ENCODE data around the gene C1S.
"Not testable (repeated sequence)": the region's sequence is repeated elsewhere in the genome, so short reads cannot be mapped to it uniquely, and the experiment has no call there.

C1S gene

DNA sequence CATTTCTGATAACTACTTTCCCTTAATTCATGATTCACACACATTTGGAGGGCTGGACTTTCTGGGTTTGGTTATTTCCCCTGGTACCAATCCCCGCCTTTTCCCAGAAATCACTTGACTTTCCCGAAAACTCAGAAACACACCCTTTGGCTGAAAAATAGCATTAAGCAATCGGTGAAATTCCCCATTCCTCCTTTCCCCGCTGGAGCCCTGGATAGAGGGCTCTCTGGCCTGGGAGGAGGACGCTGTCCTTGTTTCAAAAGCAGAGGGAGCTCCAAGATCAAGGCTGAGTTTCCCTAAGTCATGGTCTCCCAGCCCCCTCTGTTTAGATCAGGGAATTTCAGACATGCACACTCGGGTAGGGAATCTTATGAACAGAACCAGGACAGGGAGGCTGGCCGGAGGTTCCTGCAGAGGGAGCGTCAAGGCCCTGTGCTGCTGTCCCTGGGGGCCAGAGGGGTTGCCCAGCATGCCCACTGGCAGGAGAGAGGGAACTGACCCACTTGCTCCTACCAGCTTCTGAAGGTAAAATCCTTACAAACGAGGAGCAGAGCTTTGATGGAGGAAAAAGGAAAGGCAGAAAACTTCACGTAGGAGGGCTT lies at the start of gene C1S:
TSS of gene C1S (plus strand) at position 366 of the 602 bp plus-strand sequence. CDS start 1,195 bp downstream, outside the sequence.
- no peak for DNase-seq

DNA sequence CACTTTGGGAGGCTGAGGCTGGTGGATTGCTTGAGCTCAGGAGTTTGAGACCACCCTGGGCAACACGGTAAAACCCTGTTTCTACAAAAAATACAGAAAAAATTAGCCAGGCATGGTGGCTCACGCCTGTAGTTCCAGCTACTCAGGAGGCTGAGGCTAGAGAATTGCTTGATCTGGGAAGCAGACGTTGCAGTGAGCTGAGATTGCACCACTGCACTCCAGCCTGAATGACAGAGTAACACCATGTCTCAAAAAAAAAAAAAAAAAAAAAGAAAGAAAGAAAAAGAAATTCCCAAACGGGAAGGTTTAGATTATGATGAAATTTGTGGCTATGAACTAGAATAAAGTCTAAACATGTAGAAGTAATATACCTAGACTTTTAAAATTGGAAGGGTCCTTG lies 49.1 kb upstream of the C1S start:
- DNase-seq, result not testable (repeated sequence)

DNA sequence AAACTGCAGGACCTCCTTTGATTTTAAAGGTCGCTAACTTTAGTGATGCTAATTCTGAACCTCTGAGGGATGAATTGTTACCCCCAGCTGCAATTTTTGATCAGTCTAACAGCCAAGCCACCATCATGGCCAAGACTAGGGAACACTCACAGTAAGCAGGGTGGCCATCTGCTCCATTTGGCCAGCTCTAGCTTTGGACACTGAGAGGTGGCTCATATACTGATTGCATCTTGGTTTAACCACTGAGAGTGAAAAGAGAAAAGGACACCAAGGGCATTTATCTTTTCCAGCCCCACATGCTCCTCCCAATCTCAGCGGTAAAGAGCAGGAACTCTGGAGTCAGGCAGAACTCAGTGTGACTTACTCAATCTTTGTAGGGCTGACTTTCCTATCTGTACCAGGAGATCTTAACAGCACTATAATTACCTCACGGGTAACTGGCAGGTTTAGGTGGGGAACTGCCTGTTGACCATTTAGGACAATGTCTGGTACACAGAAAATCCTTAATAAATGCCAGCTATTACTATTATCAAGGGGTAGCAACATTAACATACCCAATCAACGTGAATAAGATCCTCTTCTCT lies 48.4 kb upstream of the C1S start:
- no peak for DNase-seq

DNA sequence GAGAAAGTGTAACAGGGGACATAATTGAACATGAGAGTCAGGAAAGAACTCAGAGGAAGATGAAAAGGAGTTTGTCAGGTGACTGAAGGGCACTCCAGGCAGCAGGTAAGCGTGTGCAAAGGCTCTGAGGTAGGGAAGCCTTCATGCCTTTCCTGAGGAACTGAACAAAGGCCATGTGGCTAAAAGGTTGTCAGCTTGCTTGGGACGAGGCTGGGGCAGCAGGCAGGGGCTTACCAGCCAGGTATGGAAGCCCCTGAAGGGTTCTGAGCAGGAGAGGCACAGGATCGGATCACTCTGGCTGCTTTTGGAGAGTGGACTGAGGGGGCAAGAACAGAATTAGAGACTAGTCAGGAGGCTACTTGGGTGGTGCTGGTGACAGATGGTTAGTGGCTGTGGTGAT lies 47.4 kb upstream of the C1S start:
- no peak for DNase-seq

DNA sequence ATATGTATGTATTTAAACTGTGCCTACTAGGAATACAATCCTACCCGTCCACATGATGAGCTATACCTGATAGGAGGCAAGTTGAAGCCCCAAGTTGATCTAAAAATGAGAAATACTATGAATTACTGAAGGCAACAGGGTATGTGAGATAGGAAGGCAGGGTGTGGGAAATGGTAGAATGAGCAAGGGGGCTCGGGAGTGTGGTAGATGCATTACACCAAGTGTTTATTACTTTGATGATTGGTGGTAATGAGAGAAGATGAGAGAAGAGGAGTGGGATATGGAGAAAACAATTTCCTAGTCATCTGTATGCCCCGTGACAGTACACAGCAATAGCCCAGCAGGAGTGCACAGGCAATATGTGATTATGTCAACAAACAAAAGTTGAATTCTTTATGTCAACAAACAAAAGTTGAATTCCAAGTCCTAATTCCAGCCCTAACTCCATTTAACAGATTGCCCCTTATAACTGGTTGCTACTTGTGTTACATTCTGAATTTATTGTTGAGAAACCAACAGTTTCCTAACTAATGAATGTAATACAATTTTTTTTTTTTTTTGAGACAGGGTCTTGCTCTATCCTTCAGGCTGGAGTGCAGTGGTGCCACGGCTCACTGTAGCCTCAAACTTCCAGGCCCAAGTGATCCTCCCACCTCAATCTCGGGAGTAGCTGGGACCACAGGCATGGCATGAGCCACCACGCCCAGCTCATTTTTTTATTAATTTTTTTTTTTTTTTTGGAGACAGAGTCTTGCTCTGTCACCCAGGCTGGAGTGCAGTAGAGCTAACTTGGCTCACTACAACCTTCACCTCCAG lies 44.8 kb upstream of the C1S start:
- DNase-seq, result no peak

DNA sequence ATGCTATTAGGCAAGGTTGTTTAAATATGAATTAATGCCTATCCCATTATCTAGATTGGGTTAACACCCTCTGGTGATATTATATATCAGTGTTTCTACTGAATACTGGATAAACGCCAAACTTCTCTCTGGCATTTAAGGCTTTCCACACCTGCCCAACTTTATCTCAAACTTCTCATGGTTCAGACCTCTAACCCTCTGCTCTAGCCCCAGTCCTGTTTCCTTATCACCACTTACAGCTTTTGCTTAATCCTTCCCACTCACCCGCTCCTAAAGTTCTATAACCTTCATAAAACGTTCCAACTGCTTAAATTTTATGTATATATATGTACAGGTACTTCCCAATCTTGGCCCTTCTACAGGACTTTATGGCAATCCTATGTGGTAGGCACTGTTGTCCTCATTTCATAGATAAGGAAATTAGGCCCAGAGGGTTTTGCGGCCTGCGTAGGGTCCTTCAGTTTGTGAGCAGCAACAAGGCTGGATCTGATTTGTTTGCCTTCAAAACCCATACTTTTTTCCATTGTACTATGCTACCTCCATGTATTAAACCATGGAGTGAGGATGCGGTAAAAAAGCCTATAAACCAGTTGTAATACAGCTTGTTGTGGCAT lies 43.5 kb upstream of the C1S start:
- DNase-seq, result no peak

DNA sequence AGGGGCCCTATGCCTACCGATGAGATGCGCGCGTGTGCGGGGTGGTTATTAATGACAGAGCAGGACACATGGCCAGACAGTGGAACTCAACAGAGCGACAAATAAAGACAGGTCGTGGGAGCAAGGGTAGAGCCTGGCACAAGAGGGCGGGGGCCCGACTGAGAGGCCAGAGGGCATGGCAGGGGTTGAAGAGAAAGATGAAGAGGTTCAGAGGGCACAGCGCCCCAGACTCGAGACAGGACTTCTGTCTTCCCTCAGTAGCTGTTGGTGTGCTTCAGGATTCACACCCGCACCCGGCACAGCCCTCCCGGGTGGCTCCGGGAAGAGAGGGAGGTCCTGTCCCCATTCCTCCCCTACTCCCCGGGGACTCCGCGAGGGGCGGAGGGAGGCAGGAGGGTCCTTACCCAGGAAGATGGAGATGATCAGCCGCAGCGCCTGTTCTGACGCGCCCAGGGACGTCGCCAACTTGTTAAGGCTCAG lies 42.6 kb upstream of the C1S start:
- peak; percentile 4 for DNase-seq

DNA sequence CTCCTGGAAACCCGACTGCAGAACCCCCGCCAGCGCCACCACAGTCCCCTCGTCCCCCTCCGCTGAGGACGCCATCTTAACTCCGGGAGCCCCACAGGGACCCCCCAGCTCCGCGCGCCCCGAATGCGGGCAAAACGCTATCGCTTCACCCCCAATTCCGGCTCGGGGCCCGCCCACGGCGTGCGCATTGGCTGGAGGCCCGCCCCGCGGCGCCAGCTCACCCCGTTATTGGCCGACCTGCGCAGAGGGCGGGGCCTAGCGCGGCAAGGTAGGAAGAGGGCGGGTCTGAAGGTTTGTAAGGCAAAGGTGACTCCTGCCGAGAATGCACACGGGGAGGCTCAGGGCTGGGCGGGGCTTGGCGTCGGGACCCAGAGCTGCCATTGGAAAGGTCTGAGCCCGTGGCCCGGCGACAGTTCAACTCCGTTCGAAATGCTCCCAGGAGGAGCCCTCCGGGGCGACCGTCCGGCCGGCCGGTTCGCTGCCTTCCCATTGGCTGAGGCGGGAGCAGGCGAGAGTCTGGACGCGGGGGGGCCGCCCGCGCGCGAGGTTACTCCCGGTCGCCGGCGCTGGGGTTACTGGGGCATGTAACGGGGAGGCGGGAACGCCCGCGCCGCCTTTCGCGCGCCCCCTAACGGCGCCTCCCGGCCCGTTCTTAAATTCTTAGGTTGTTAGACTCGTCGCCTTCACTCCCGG lies 42.0 kb upstream of the C1S start, which contains the start of gene LPCAT3:
TSS of gene LPCAT3 (minus strand) at position 127 of the 693 bp plus-strand sequence. CDS start at position 75, 52 bp downstream.
- peak; percentile 97 for DNase-seq

DNA sequence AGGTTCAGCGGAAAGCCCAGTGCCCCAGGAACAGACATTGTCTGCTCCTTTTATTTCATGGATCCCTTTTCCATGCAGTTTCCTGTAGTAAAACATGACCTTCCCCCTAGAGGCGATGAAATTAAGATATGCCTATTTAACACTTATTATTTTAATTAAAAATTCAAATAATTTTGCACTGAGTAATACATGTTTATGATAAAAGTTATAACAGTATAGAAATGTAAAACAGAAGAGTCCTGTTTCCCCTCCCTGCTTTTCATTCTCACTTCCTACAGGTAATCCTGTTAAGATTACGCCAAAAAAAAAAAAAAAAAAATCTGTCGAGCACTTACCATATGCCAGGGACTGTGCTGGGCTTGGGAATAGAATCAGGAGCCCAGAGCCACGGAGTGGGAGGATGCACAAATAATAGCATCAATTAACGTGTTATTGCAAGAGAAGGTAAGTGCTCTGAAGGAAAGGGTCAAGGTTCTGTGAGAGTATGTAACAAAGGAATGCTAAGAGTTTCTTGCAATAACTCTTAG lies 41.4 kb upstream of the C1S start:
- no peak for DNase-seq

DNA sequence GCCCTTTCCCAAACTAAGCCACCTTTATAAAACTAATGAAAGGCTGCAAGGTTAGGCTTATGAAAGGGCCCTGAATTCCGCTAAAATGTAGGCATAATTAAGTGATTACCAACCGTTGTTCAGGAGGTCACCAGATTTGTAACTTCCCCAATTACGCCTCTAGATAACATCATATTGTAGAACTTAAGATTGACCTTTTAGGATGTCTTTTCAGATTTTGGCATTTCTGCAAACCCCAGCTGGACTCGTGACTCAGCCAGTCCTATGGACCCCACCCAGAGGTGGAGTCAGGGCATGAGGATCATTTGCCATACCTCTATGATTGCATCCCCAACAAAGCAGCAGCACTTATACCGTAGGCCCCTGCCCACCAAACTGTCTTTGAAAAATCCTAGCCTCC lies 38.6 kb upstream of the C1S start:
- no peak for DNase-seq

DNA sequence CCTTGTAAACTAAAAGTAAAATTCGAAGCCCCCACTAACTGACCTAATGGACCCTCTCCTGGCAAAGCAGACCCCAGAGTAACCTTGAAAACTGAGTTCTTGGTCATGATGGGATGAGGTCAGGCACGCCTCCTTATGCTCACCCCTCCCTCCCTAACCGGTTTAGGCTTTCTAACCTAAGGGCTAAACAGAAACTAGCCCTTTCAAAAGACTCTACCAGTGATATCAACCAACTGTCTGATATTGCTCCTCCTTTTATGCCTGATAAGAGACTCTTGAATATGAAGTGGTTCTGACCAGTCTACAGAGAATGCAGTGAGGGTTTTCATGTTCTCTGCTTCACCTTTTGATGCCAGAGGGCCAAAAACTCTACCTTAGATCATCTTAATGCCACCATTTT lies 37.4 kb upstream of the C1S start:
- no peak for DNase-seq

DNA sequence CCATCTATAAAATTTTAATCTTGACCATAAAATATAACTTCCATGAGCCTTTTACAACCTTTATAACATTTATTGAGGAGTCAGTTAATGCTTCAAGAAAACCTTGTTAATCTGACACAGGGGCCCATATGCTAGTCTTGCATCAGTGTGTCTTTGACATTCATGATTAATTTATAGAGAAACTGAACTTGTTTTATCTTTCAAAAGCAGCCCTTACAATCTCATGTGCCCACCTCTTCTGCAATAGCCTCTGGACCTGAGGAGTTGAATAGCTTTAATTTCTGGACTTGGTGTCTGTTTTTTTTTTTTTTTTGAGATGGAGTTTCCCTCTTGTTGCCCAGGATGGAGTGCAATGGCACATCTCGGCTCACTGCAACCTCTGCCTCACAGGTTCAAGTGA lies 33.7 kb upstream of the C1S start:
- DNase-seq, result no peak

DNA sequence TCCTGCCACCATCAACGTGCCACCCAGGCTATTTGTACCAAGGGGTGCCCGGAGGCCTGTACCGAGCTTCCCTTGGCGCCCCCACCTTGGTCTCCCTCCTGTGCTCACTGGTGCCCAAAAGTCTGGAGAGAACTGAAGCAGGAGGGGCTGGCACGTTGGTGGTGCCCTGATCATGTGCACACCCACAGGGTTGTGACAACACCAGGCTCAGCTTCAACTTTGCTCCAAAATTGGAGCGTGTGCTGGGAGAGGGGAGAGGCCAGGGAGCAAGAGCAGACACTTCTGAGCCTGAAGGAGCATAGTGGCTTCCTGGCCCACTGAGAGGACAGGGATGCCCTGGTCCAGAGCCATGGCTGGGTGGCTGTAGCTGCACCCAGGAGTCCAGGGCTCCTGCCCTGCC lies 29.2 kb upstream of the C1S start:
- no peak for DNase-seq

DNA sequence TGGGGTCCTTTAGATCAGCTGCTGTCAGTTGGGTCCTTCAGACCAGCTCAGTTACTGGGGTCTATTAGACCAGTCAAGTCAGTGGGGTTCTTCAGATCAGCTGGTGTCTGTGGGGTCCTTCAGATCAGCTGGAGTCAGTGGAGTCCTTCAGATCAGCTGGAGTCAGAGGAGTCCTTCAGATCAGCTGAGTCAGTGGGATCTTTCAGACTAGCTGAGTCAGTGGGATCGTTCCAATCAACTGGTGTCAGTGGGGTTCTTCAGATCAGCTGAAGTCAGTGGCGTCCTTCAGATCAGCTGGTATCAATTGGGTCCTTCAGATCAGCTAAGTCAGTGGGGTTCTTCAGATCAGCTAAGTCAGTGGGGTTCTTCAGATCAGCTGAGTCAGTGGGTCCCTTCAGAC lies 27.5 kb upstream of the C1S start:
- DNase-seq, result no peak

DNA sequence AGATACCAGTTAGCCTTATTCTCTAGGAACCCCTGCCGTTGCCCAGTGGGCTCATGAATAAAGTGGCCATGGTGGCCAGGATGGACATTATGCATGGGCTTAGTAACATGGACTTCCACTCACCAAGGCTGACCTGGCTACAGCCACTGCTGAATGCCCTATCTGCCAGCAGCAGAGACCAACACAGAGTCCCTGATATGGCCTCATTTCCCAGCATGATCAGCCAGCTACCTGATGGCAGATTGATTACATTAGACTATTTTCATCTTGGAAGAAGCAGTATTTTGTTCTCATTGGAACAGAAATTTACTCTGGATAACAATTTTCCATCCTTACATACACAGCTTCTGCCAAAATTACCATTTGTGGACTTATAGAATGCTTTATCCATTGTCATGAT lies 26.1 kb upstream of the C1S start:
- DNase-seq, result no peak

DNA sequence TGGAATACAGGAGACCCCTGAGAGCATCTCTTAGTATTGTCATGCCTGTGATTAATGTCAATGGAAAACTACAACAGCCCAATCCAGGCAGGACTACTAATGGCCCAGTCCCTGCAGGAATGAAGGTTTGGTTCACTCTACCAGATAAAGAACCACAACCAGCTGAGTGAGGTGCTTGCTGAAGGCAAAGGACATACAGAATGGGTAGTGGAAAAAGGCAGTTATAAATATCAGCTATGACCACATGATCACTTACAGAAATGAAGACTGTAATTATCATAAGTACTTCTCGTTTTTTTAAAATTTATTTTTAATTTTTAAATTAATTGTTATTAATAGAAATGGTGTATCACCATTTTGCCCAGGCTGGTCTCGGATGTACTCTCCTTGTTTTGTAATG lies 25.1 kb upstream of the C1S start:
- no peak for DNase-seq

DNA sequence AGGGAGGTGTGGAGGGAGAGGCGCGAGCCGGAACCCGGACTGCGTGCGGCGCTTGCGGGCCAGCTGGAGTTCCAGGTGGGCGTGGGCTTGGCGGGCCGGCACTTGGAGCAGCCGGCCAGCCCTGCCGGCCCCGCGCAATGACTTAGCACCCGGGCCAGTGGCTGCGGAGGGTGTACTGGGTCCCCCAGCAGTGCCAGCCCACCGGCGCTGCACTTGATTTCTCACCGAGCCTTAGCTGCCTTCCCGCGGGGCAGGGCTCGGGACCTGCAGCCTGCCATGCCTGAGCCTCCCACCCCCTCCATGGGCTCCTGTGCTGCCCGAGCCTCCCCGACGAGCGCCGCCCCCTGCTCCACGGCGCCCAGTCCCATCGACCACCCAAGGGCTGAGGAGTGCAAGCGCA lies 23.1 kb upstream of the C1S start:
- not testable (repeated sequence) for DNase-seq

DNA sequence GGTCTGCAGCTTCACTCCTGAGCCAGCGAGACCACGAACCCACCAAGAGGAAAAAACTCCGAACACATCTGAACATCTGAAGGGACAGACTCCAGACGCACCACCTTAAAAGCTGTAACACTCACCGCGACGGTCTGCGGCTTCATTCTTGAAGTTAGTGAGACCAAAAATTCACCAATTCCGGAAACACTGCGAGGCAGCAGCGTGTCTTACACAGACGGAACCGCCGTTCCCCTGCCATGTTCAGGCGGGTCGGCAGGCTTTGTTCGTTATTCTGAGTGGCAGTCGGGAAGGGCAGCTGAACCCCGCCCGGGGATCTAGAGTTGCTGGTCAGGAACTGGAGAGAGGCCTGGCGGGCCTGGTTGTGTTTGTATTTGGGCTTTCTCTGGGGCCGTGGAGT lies 21.9 kb upstream of the C1S start:
- no peak for DNase-seq

DNA sequence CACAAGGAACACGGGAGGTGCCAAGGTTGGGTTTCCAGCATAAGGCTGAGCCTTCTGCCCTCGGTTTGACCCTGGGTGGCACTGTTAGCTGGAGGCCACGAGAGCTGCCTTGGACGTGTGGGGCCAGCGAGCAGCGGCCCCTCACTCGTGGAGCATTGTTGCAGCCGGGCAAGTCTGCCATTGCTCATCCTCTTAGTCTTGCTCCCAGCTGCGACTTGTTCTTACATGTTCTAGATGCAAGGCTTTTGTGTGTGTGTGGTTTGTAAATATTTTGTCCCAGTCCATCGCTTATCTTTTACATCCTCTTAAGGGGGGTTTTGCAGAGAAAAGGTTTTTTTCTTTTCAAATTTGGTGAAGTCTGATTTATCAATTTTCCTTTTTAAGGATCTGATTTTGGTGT lies 21.1 kb upstream of the C1S start:
- no peak for DNase-seq

DNA sequence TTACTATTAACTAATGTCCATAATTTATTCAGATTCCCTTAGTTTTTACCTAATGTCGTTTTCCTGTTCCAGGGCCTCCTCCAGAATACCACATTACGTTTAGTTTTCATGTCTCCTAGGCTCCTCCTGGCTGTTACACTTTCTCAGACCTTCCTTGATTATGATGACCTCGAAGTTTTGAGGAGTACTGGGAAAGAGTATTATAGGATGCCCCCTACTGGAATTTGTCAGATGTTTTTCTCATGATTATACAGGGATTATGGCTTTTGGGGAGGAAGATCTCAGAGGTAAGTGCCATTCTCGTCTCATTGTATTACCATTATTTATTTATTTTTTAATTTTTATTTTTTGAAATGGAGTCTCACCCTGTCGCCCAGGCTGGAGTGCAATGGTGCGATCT lies 17.7 kb upstream of the C1S start:
- DNase-seq, result peak; percentile 27

DNA sequence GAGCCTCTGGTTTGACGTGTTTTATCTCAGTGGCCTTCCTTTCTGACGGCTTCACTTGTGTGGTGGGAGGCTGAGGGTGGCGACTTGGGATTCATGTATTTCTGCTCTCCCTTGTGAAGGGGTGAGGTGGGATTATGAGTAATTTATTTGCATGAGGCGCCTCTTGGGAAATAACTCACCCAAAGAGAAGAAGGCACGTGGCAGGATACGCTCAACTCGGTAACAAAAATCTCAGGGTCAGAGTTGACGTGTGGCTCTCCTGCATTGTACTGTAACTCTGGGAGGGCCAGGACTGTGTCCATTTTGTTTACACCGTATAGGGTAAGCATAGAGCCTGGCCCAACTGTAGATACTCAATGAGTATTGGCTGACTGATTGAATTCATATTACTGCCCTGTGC lies 14.6 kb upstream of the C1S start:
- DNase-seq, result no peak

DNA sequence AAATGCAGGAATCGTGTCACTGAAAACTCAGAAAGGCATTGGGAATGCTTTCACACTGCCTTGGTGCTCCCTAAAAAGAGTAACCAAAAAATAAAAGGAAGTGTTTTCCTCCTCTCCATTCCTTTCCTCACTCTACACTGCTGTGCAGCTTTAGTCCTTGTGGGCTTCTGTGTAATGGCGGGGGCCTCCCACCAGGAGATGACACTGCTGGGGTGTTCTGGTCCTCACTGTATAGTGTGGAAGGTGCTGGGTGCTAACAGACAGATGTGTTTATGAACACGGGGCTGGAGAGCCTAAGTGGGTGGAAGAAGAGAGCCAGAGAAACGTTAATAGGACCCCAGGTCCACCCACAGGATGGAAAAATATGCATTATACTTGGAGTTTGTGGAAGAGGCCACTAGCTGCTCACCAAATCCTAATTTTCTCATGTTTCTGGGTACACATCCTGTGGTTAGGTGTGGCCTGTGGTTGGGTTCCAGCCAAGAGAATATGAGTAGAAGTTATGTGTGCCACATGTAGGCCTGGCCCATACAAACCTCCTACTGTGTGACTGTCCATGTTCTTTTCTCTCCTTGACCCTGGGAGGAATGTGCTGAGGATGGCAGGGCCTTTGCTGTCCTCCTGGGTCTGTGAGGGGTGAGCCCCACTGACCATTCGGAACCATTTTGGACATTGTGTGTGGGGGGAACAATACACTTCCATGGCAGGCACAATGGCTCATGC lies 14.0 kb upstream of the C1S start:
- DNase-seq, result no peak

Data from CD4-positive, alpha-beta T cell treated with Interleukin-4 for 4 hours (primary cell).